Endothelial cell (in vitro differentiated cells): Measurements from ENCODE around the gene HMCN2. TPM values are rescaled to one million over a fixed set of nuclear protein-coding genes. Genes with fewer than 3 reads are reported as not detected.

Experiments used
- DNase-seq: peaks from one replicate; pipeline ENCODE4 v3.0.0; 2021; ENCODE audit warnings: low spot score
- H3K27ac Mint-ChIP-seq: one replicate; pipeline ENCODE4 v1.8.0; 2021; ENCODE audit warnings: mixed read lengths, inconsistent platforms; ENCODE audit not compliant: unreplicated experiment
- H3K27me3 Mint-ChIP-seq: one replicate; pipeline ENCODE4 v1.8.0; 2021; ENCODE audit warnings: mild to moderate bottlenecking, moderate library complexity, mixed read lengths, inconsistent platforms; ENCODE audit not compliant: unreplicated experiment
- H3K36me3 Mint-ChIP-seq: one replicate; pipeline ENCODE4 v1.8.0; 2021; ENCODE audit warnings: mild to moderate bottlenecking, low read depth, mixed read lengths, inconsistent platforms; ENCODE audit not compliant: unreplicated experiment
- H3K4me1 Mint-ChIP-seq: one replicate; pipeline ENCODE4 v1.8.0; 2021; ENCODE audit warnings: mild to moderate bottlenecking, mixed read lengths, inconsistent platforms; ENCODE audit not compliant: unreplicated experiment
- H3K4me3 Mint-ChIP-seq: one replicate; pipeline ENCODE4 v1.8.0; 2021; ENCODE audit warnings: mild to moderate bottlenecking, mixed read lengths, inconsistent platforms; ENCODE audit not compliant: unreplicated experiment
- H3K9me3 Mint-ChIP-seq: one replicate; pipeline ENCODE4 v1.8.0; 2021; ENCODE audit warnings: mixed read lengths, inconsistent platforms; ENCODE audit not compliant: unreplicated experiment
- CTCF ChIP-seq: fragments of 200-600 bp; sonication (generic); IDR thresholded peaks from one replicate; pipeline ENCODE4 v1.5.0; 2021; ENCODE audit warnings: antibody characterized with exemption; ENCODE audit not compliant: unreplicated experiment
- total RNA-seq: library from RNA; stranded (reverse); fragmentation: NEBNext Ultra II Directional; extraction: Animal tissue kit (Norgen Biotek cat#: 25700); gene quantifications from one replicate; pipeline ENCODE4 v1.2.1, GENCODE V29; 2021; ENCODE audit not compliant: unreplicated experiment

The HMCN2 gene
- total RNA-seq, 1 donor from 2014 or later, result 29.6 TPM

GRCh38 chr9:130361873-130362362 is 96.4 kb downstream of the HMCN2 start:
- H3K9me3 Mint-ChIP-seq, result no peaks in the 10 kb centered on the region
- peaks cover 2% of the 10 kb centered on the region for H3K4me1 Mint-ChIP-seq
- no peak for DNase-seq
- peaks cover 37% of the 10 kb centered on the region for H3K36me3 Mint-ChIP-seq
- H3K27ac Mint-ChIP-seq, result no peak overlapping the region
- H3K27me3 Mint-ChIP-seq, result peaks cover 5% of the 10 kb centered on the region
- no peak overlapping the region for H3K4me3 Mint-ChIP-seq
- TF ChIP-seq CTCF, result no peak

GRCh38 chr9:130362691-130363090 is 97.1 kb downstream of the HMCN2 start:
- H3K4me3 Mint-ChIP-seq, result no peak overlapping the region
- no peak for DNase-seq
- no peaks in the 10 kb centered on the region for H3K9me3 Mint-ChIP-seq
- peaks cover 34% of the 10 kb centered on the region for H3K36me3 Mint-ChIP-seq
- H3K27ac Mint-ChIP-seq, result no peak overlapping the region
- H3K4me1 Mint-ChIP-seq, result peaks cover 5% of the 10 kb centered on the region
- no peak for TF ChIP-seq CTCF
- H3K27me3 Mint-ChIP-seq, result peaks cover 8% of the 10 kb centered on the region

- no peak for DNase-seq
- Mint-ChIP-seq H3K4me3 (no peak overlapping the region), H3K4me1 (peaks cover 9% of the 10 kb centered on the region), H3K27ac (no peak overlapping the region), H3K9me3 (no peaks in the 10 kb centered on the region), H3K27me3 (peaks cover 8% of the 10 kb centered on the region), H3K36me3 (peaks cover 27% of the 10 kb centered on the region)
- no peak for TF ChIP-seq CTCF
Measured at GRCh38 chr9:130363755-130364404, 98.3 kb downstream of the HMCN2 start.

GRCh38 chr9:130364619-130365322 is 99.2 kb downstream of the HMCN2 start:
- peaks cover 20% of the 10 kb centered on the region for H3K36me3 Mint-ChIP-seq
- H3K4me3 Mint-ChIP-seq, result no peak overlapping the region
- H3K9me3 Mint-ChIP-seq, result no peaks in the 10 kb centered on the region
- peaks cover 12% of the 10 kb centered on the region for H3K4me1 Mint-ChIP-seq
- no peak overlapping the region for H3K27ac Mint-ChIP-seq
- no peak for DNase-seq
- no peak for TF ChIP-seq CTCF
- H3K27me3 Mint-ChIP-seq, result peaks cover 8% of the 10 kb centered on the region

GRCh38 chr9:130365323-130365721 is 99.8 kb downstream of the HMCN2 start:
- H3K4me1 Mint-ChIP-seq, result peaks cover 14% of the 10 kb centered on the region
- TF ChIP-seq CTCF, result no peak
- no peak overlapping the region for H3K4me3 Mint-ChIP-seq
- H3K27ac Mint-ChIP-seq, result no peak overlapping the region
- H3K36me3 Mint-ChIP-seq, result peaks cover 15% of the 10 kb centered on the region
- H3K9me3 Mint-ChIP-seq, result no peaks in the 10 kb centered on the region
- DNase-seq, result no peak
- peaks cover 8% of the 10 kb centered on the region for H3K27me3 Mint-ChIP-seq
